ENCODE results near the gene RPLP2.
A peak's percentile ranks its signal among the peaks of the same experiment; 100 is the strongest.

RPLP2 gene

GRCh38 chr11:824292-824880 lies 14.6 kb downstream of the RPLP2 start:
- DNase-seq (ENCODE audit: low spot score): no peak

DNA sequence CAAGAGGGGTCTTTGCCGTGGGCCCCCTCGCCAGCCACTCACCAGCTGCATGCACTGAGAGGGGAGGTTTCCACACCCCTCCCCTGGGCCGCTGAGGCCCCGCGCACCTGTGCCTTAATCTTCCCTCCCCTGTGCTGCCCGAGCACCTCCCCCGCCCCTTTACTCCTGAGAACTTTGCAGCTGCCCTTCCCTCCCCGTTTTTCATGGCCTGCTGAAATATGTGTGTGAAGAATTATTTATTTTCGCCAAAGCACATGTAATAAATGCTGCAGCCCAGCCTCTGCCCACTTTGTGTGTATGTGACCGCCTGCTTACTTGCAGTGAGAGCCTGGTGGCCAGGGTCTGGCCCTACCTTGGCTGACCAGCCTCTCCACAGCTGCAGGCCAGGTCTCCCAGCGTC lies 15.2 kb downstream of the RPLP2 start:
- DNase-seq (ENCODE audit: low spot score): no peak

DNA sequence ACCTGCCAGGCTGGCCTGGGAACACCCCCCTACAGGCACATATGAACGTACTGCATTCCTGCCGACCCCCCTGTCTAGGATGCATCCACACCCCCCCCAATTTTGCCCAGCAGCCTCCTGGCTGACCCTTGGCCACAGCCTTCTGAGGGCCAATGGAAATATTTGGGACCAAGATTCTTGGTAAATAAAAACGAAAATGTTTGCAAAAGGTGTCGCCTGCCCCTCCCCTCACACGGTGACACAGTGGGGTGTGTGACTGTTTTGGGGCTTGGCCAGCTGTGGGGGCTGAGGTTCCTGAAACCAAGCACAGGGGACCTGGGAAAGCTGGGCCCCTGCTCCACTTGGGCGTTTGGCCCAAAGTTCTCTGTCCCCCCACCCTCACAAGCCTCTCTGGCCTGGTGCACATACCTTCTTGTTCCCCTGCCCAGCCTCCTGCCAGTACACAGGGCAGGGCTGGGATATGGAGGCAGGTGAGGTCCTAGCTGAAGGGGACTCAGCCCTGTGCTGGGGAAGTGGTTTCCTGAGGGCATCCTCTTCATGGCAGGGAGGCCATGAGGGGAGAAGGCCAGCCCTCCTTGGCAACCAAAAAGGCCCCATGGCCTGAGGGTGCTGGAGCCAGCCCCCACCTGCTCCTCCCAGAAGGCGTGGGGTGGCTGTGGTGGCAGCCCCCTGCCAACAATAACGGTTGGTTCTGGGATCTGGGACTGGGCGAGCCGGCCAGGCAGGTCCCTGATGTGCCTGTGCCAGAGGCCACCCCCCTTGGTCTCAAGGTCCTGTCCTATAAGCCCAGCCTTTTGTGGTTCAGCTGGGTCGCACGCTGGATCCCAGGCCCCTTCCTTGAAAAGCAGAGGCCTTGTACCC lies 15.8 kb downstream of the RPLP2 start:
- DNase-seq (ENCODE audit: low spot score): no peak

DNA sequence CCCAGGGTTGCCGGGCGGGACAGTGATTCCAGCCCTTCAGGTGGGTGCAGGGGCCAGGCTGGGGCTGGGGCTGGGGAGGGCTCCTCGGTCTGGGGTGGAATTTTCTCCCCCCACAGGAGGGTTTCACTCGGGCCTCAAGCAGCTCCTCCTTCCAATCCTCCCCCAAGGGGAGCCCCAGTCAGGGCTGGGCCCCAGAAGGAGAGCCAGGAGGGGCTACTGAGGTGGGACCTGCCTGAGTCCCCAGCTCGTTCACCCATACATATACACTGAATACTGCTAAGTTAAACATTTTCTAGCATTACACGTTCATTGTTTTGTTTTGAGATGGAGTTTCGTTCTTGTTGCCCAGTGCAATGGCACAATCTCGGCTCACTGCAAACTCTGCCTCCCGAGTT lies 16.5 kb downstream of the RPLP2 start:
- no peak for DNase-seq (ENCODE audit: low spot score)

DNA sequence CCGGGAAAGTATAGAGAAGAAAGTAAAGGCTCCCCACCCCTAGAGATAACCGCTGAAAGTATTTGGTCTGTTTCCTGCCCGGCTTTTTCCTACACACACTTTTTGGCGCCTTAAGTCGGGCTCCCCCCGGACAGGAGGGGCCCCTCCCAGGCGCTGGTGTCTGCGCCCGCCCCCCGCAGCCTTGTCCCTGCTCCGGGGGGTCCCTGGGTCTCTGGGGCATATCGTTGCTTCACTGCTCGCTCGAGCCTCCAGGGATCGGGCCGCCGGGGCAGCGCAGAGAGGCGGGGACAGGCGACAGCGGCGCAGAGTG lies 17.0 kb downstream of the RPLP2 start:
- DNase-seq (ENCODE audit: low spot score): no peak

GRCh38 chr11:827146-827896 lies 17.6 kb downstream of the RPLP2 start:
- DNase-seq (ENCODE audit: low spot score): no peak

DNA sequence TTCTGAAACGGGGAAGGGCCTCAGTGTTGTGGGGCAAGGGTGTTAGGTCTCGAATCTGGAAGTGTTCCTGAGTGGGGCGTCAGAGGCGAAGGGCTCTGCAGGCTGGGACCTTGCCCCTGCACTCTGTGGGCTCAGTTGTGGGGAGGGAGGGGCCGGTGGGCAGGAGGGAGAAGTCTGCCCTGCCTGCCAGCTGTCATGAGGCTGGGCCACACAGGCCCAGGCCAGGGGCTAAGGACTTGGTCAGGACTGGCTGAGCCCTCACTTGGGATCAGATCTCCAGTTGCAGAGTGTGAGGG lies 18.1 kb downstream of the RPLP2 start, which contains the start of gene CRACR2B:
Gene CRACR2B, plus strand, starts transcription at position 23 of the 296 bp plus-strand sequence. CDS start 689 bp downstream, outside the sequence.
- no peak for DNase-seq (ENCODE audit: low spot score)

DNA sequence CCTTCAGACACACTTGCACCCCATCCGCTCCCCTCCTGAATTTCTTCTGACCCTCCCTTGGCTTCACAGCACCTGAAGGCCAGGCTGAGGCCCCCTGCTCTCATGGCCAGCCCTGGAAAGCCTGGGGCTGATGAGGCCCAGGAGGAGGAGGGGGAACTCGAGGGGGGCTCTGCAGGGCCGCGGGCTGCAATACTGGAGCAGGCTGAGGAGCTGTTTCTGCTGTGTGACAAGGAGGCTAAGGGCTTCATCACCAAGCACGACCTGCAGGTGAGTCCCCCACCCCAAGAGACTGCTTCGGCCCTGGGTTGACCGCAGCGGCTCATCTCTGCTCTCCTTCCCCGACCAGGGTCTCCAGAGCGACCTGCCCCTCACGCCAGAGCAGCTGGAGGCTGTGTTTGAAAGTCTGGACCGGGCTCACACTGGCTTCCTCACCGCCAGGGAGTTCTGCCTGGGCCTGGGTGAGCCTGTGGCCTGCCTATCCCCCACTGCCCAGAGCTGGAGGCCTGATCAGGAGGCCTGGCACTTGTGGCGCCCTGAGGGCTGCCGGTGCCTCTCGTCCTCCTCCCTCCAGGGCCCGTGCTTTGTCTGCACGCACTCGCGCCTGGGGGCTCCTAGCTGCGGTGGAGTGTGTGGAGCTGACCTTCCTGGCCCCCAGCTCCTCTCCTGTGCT lies 18.9 kb downstream of the RPLP2 start:
- DNase-seq (ENCODE audit: low spot score): no peak

DNA sequence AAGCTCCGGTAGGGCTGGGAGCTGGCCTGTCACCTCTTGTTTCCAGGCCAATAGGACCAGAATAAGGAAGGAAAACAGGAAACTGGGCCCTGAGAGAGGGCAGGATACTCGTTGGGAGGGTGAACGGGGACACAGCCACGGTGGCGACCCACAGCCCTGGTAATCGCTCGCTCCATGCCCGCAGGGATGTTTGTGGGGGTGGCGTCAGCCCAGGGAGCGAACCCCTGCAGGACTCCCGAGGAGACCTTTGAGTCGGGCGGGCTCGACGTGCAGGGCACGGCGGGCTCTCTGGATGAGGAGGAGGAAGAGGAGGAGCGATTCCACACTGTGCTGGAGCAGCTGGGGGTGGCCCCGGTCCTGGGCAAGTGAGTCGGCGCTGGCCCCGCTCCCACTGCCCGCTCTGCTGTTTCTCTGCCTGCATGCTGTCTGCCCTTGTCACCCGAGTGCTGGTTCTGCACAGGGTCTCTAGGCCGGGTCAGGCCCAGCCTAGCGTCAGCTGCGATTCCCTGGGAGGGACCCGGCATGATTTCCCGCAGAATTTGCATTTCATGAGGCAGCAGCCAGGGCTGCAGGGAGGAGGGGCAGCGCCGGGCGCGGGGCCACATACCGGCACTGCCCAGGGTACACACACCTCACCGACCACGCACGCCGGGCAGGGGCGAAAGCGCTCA lies 19.5 kb downstream of the RPLP2 start:
- no peak for DNase-seq (ENCODE audit: low spot score)

- no peak for DNase-seq (ENCODE audit: low spot score)
These were observed 20.1 kb downstream of the RPLP2 start for GRCh38 chr11:829847-830294.

- peak; percentile 69 for DNase-seq (ENCODE audit: low spot score)
These were observed 20.7 kb downstream of the RPLP2 start for GRCh38 chr11:830295-831117.

GRCh38 chr11:831118-831864 lies 21.5 kb downstream of the RPLP2 start:
- no peak for DNase-seq (ENCODE audit: low spot score)

DNA sequence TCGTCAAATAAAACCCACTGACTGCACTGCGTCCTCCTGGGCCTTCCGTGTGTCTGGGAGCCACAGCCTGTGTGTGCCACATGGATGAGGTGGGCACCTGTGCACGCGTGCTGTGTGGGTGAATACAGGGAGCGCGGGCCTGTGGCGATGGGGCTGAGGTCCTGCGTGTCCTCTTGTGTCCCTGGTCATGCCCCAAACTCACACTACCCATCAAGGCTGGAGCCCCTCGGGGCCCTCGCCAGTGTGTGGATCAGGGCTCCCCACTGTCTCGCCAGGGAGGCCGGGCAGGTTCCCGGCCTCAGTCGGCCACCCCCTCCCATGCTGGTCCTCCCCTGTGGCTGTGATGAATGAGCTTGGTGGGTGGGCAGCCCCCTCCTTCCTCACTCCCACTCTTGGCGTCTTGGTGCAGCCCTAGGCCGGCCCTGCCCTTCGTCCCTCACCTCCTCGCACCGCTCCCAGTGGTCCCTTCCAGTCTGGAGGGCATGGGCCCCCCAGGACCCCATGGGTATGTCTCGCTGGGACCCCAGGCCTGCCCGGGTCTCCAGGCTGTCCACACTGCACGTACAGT lies 22.3 kb downstream of the RPLP2 start:
- no peak for DNase-seq (ENCODE audit: low spot score)

GRCh38 chr11:832529-833113 lies 22.9 kb downstream of the RPLP2 start, which contains the start of gene CD151:
Gene CD151, plus strand, starts transcription at chr11:832952. Its CDS starts 3,118 bp downstream, at chr11:836070.
- DNase-seq (ENCODE audit: low spot score): peak; percentile 80

DNA sequence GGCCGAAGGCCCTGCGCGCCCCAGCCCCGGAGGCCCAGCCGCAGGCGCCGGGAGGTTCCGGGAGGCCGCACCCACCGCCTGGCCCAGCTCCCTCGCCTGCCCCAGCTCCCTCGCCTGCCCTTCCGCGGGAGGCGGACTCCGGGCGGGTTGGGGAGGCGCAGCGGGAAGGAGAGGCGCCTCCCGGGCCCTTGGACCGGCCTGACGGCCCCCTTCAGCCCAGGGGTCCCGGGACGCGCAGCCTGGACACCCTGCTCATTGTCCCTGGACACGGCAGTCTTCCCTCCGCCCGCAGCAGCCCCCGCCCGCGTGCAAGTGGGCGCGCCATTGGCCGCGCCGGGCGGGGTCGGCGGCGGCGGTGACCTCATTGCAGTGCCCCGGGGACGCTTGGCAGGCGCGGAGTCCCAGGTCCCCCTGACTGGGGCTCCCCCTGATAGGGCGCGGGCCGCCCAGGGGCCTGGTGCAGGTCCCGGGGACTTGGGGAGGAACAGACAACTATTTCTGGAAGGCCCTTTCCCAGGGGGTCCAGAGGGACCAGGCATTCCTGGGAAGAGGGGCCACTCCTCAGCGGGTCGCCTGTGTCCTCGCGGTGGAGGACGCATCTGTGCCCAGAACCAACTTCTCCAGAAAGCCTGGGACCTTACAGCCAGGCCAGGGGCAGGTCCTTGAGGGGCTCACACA lies 23.5 kb downstream of the RPLP2 start:
- DNase-seq (ENCODE audit: low spot score): no peak

- no peak for DNase-seq (ENCODE audit: low spot score)
These were observed 24.1 kb downstream of the RPLP2 start for GRCh38 chr11:833849-834311.

GRCh38 chr11:834371-835316 lies 24.9 kb downstream of the RPLP2 start:
- DNase-seq (ENCODE audit: low spot score): peak; percentile 75

- no peak for DNase-seq (ENCODE audit: low spot score)
These were observed 26.5 kb downstream of the RPLP2 start for GRCh38 chr11:836274-836673.

Data from hepatic stellate cell (primary cell).